Fibroblast of lung (primary cell): ENCODE measurements around the gene MPC1.

Experiments
- EZH2 ChIP-seq: IDR thresholded peaks from 2 replicates; pipeline ENCODE4 v1.5.1; 2012; ENCODE audit warnings: low read length, control low read depth, mild to moderate bottlenecking; ENCODE audit errors: missing control alignments
- TF ChIP-seq, protein P1 (sequence below), 2 donors: IDR thresholded peaks in 1 of 2; conservative IDR thresholded peaks in 1 of 2; 1 replicate in 1 of 2; 2 replicates in 1 of 2; pipeline ENCODE4 v1.5.1; 2011 to 2012; ENCODE audit warnings: low read length in 2 of 2, control low read depth in 1 of 2, inconsistent platforms in 1 of 2, low read depth in 1 of 2, mild to moderate bottlenecking in 1 of 2

DNA sequence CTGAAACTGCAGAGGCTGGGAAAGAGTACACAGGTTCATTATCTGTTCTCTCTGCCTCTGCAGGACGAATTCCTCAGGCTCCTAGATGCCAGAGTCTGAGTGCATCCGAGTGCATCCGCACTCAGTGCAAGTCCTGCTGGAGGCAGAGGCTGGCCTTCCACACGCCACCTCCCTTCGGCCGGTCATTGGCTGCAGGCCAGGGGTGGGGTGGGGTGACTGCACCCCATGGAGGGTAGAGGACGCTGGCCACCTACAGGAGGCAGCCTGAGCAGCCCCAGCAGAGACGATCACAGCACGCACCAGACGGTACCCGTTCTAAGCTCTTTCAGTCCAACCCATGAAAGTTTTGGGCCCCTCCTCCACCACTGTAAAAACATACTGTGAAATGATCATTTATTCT is 52.1 kb downstream of the MPC1 start:
- TF ChIP-seq, protein P1, sequence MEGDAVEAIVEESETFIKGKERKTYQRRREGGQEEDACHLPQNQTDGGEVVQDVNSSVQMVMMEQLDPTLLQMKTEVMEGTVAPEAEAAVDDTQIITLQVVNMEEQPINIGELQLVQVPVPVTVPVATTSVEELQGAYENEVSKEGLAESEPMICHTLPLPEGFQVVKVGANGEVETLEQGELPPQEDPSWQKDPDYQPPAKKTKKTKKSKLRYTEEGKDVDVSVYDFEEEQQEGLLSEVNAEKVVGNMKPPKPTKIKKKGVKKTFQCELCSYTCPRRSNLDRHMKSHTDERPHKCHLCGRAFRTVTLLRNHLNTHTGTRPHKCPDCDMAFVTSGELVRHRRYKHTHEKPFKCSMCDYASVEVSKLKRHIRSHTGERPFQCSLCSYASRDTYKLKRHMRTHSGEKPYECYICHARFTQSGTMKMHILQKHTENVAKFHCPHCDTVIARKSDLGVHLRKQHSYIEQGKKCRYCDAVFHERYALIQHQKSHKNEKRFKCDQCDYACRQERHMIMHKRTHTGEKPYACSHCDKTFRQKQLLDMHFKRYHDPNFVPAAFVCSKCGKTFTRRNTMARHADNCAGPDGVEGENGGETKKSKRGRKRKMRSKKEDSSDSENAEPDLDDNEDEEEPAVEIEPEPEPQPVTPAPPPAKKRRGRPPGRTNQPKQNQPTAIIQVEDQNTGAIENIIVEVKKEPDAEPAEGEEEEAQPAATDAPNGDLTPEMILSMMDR (conservative IDR thresholded peaks at IDR 0.05 in 1 of 2, IDR thresholded peaks at IDR 0.05 in 1 of 2; ENCODE audit: low read depth in 1 of 2, low read length in 2 of 2): peak in 1 of 2 donors; percentile 14
- TF ChIP-seq EZH2: no peak
